Neutrophil (primary cell): ENCODE results near the gene SFTPB.

ENCODE experiments used
- H3K27ac ChIP-seq: fragments of 200-600 bp; sonication (generic); 2 replicates; pipeline ENCODE4 v1.5.1; 2016; ENCODE audit warnings: mild to moderate bottlenecking, moderate library complexity
- H3K27me3 ChIP-seq: fragments of 200-600 bp; sonication (generic); 2 replicates; pipeline ENCODE4 v1.6.0; 2016; ENCODE audit warnings: mild to moderate bottlenecking
- H3K36me3 ChIP-seq: fragments of 200-600 bp; sonication (generic); 2 replicates; pipeline ENCODE4 v1.5.1; 2017
- H3K4me1 ChIP-seq, 2 experiments: fragments of 200-600 bp in 1 of 2; sonication (generic) in 1 of 2; 1 replicate in 1 of 2; 2 replicates in 1 of 2; pipeline versions ENCODE4 v1.5.1 to v1.6.1; 2013 to 2016; ENCODE audit warnings: low read depth in 1 of 2, low read length in 1 of 2, mild to moderate bottlenecking in 1 of 2, moderate library complexity in 1 of 2; ENCODE audit not compliant: control insufficient read depth in 1 of 2, insufficient read depth in 1 of 2
- H3K4me3 ChIP-seq, 2 experiments: fragments of 200-600 bp in 1 of 2; sonication (generic) in 1 of 2; 1 replicate in 1 of 2; 2 replicates in 1 of 2; pipeline ENCODE4 v1.5.1; 2013 to 2016; ENCODE audit warnings: low read depth in 1 of 2, low read length in 1 of 2, mild to moderate bottlenecking in 1 of 2, moderate library complexity in 1 of 2
- H3K9me3 ChIP-seq: fragments of 200-600 bp; sonication (generic); 2 replicates; pipeline ENCODE4 v1.5.1; 2016
- CTCF ChIP-seq: fragments of 200-600 bp; sonication (generic); IDR thresholded peaks from 2 replicates; pipeline ENCODE4 v1.5.1; 2016; ENCODE audit warnings: antibody characterized with exemption

The SFTPB gene

GRCh38 chr2:85680707-85681371 is 12.8 kb upstream of the SFTPB start:
- H3K9me3 ChIP-seq = no peaks in the 10 kb centered on the region
- H3K27ac ChIP-seq = no peak overlapping the region
- H3K36me3 ChIP-seq = no peaks in the 10 kb centered on the region
- H3K4me1 ChIP-seq = peaks cover 14 to 18% of the 10 kb centered on the region in 2 experiments
- H3K27me3 ChIP-seq = no peaks in the 10 kb centered on the region
- H3K4me3 ChIP-seq = no peak overlapping the region
- TF ChIP-seq CTCF = no peak

DNA sequence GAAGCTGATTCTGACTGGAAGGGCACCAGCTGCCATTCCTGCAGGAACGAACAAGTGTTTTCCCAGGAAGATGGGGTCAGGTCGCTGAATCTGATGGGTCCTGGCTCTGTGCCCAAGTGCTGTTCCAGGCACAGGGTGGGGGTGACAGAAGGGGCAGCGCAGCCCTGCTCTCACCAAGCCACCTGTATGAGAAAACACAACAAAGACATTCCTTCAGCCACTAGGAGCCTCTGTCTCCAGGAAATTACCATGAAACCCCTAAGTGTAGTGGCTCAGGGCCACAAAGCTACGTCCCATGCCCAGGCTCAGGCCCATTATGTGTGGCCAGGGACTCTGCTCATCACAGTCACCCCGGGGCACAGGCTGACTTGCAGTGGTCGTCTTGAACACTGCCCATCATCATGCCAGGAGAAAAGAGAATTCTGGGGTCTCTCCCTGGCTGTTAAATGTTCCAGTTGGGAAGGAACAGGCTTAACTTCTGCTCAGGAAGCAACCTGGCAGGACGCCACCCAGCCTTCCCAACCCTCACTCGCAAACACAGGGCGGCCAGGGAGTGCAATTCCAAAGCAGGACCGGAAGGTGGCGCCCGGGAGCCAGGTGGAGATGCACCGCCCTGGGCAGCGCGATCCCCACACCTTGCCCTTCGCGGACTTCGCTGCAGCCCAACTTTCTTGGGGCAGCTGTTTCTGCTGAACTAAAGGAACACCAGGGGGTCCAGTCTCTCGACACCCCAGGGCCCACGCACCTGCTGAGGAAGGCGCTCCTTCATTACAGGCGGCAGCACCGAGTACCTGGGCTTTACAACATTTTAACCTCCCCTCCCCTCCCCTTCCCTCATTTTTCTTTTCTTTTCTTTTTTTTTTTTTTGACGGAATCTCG is 11.0 kb upstream of the SFTPB start:
- peaks cover 29 to 33% of the 10 kb centered on the region in 2 experiments for H3K4me1 ChIP-seq
- H3K27me3 ChIP-seq = no peaks in the 10 kb centered on the region
- TF ChIP-seq CTCF = peak; percentile 99
- H3K27ac ChIP-seq = no peak overlapping the region
- H3K9me3 ChIP-seq = no peaks in the 10 kb centered on the region
- H3K4me3 ChIP-seq = peak overlapping the region; percentile 42 to 51
- no peaks in the 10 kb centered on the region for H3K36me3 ChIP-seq

- Histone ChIP-seq H3K4me1 (peaks cover 35 to 40% of the 10 kb centered on the region in 2 experiments), H3K27me3 (no peaks in the 10 kb centered on the region), H3K4me3 (no peak overlapping the region), H3K36me3 (no peaks in the 10 kb centered on the region), H3K27ac (no peak overlapping the region), H3K9me3 (no peaks in the 10 kb centered on the region)
- no peak for TF ChIP-seq CTCF
Observed at GRCh38 chr2:85678377-85678776, 10.4 kb upstream of the SFTPB start.

GRCh38 chr2:85675866-85676548 is 8.0 kb upstream of the SFTPB start:
- Histone ChIP-seq H3K27me3 (no peaks in the 10 kb centered on the region), H3K9me3 (no peaks in the 10 kb centered on the region), H3K27ac (no peak overlapping the region), H3K36me3 (no peaks in the 10 kb centered on the region), H3K4me1 (peaks cover 59 to 62% of the 10 kb centered on the region in 2 experiments), H3K4me3 (no peak overlapping the region)
- TF ChIP-seq CTCF = no peak

DNA sequence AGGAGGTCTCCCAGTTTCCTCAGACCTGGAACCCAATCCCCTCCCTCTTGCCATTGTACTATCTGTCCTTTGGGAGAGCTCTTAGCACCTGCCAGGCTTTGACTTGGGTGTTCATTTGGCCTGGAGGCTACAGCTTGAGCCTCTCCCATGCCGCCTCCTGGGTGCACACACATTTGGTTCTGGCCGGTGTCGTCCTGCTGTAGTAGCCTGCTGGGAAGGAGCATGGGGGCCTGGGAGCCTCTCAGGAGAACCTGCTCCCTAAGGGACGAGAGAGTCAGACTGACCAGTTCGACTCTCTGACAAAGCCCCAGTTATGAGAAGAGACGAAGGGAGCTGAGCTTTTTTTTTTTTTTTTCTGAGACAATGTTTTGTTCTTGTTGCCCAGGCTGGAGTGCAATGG is 7.4 kb upstream of the SFTPB start:
- Histone ChIP-seq H3K27me3 (no peaks in the 10 kb centered on the region), H3K36me3 (no peaks in the 10 kb centered on the region), H3K27ac (peak overlapping the region; percentile 62), H3K4me3 (no peak overlapping the region), H3K4me1 (peaks cover 64 to 65% of the 10 kb centered on the region in 2 experiments), H3K9me3 (no peaks in the 10 kb centered on the region)
- no peak for TF ChIP-seq CTCF
